Activated CD8-positive, alpha-beta memory T cell treated with anti-CD3 and anti-CD28 coated beads for 24 hours (primary cell): ENCODE data around the gene CDC42EP4.
"Not testable (repeated sequence)": the region's sequence is repeated elsewhere in the genome, so short reads cannot be mapped to it uniquely, and the experiment has no call there.

ENCODE experiments used
- DNase-seq: peaks from one replicate; pipeline ENCODE4 v3.0.0-alpha.2; 2020

CDC42EP4 gene

DNA sequence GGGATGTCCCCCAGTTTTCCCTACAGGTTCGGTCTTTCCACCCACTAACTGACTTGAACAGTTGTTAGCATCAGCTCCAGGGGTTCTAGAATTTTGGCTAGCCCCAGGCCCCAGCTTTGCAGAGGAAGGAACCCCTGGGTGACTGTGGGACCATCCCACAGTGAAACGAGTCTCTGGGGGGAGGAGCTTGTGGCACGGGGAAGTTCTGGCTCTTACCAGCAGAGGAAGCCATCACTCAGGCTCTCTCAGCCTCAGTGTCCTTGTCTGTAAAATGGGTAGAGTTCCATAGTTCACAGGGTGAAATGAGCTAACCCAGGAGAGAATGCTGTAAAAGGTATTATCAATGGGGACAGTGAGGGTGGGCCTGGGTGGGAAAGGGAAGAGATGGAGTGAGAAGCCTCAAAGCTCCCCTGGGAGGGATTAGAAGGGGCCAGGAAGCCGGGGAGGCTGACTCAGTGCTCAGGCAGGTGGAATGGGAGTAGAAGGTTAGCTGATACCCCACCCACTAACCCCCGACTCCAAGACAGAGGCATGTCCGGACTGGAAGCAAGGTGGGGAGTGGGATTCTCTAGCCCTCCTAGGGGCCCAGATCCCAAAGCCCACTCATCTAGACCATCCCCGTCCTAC, 30.9 kb upstream of the CDC42EP4 start:
- DNase-seq: no peak

DNA sequence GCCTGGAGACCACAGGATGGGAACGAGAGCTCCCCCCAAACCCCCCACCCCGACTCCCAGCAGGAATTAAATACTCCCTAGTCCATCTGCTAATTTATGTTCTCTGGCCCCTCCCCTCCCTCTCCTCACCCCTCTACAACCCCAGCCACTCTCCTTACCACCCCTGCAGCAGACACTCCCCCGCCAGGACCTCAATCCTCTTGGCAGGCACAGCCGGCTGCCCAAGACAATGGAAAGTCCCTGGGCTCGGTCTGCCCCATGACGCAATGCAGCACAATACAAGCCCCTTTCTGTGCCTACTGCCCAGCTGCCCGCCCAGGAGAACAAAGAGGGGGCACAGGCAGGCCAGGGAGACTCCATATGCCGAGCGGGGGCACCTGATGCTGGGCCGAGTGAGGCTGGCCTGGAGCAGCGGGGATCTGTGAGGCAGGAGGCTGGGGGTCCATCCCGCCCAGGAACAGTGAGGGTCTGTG, 30.3 kb upstream of the CDC42EP4 start:
- no peak for DNase-seq

DNA sequence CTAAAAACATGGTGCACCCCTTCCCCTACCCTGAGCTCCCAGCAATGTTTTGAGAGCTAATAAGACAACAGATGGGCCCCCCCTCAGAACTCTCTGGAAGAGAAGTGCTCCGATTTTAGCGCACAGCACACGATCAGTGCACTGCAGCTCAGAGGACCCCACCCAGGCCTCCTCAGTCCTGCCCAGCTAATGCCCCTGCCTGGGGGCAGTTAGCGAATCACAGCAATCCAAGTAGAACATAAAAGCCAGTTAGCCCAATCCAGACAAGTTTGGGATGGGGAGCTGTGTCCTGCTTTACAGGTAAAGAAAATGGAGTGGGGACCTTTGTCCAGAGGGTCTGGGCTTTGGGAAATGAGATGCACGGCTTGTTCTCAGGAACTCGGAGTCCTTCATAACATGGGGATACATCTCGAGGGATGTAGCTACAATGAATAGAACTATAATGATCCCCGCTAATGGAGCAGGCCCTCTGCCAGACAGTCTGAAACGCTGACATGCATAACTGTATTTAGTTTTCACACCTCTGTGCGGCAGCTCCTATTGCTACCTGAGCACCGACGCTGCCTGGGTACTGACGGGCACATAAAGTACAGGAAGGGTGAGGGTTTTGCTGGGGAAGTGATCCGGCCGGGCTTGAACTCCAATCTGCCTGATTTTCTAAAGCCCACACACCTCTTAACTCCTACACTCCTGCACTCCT, 29.7 kb upstream of the CDC42EP4 start:
- no peak for DNase-seq

DNA sequence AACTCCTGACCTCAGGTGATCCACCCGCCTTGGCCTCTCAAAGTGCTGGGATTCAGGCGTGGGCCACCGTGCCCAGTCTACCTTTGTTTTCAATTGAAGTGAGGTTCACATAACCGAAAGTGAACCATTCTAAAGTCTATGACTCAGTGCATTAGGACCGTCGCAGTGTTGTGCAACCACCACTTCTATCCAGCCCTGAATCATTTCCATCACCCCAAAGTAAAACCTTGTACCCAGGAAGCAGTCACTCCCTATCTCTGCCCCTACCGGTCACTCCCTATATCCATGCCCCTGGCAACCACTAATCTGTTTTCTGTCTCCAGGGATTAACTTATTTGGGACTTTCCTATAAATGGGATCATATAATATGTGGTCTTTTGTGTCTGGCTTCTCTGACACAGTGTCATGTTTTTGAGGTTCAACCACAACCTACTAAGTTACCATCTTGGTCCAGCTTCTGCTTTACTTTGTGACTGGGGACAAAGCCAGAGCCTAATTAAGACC, 28.3 kb upstream of the CDC42EP4 start:
- no peak for DNase-seq

DNA sequence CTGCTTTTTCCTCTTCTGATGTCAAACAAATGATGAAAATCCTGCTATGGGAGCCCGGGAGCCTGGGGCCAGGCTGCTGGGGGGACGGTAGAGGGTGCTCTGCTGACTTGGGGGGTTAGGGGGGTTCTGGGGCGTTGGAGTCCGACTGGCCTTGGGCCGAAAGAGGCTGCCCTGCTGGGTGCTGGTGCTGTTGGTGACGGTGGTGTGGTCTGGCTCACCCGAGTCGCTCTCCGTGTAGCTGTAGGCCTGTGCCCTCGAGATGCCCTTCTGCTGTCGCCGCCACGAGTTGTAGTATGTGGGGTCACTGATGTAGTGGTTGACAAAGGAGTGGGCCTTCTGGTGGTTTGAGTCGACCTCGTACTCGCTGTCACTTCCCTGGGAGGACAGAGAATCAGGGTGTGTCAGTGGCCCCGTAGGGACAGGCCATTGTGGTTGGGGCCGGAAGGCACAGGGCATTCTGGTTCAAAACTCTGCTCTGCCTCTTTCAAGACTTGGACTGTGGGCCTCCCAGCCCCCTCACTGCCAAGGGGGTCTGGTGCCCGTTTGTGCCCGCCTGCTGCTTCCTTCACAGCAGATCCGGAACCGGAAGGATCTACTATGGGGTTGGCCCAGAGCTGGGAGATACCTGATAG, 26.9 kb upstream of the CDC42EP4 start:
- DNase-seq: no peak

DNA sequence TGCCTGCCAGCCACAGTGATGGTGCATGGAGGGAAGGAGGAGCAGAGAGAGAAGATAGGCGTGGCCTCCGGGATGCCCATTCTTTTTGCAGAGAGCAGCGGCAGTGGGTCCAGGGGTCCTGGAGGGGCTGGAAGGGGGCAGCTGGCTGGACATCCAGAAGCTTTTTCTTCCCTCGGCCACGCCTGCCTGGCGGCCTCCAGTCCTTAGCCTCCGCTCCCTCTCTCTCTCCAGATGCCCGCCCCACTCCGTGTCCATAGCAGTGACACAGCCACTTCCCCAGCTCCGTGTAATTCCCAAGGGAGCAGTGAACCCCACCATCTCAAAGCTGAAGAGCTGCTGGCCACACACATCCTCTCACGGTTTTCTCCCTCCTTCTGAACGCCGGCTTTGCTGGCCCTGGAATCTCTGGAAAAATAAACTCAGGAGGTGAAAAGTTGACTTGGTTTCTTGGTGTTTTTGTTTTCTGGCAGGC, 26.3 kb upstream of the CDC42EP4 start:
- no peak for DNase-seq

DNA sequence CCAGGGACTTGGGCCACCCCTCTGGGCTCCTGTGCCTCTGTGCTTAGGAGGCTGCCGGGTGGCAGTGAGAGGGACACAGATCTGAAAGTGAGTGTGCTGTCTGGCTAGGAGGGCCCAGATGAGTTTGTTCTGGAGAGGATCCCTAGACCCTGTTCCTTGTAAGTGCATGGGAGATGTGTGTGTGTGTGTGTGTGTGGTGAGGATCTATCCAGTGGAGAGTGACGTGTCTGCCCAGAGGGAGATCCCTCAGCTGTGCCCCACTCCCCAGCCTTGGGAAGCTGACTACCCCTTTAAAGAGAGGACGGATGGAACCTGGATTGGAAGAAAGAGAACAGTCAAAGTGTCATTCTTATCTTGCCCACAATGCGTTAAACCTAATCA, 25.5 kb upstream of the CDC42EP4 start:
- no peak for DNase-seq

DNA sequence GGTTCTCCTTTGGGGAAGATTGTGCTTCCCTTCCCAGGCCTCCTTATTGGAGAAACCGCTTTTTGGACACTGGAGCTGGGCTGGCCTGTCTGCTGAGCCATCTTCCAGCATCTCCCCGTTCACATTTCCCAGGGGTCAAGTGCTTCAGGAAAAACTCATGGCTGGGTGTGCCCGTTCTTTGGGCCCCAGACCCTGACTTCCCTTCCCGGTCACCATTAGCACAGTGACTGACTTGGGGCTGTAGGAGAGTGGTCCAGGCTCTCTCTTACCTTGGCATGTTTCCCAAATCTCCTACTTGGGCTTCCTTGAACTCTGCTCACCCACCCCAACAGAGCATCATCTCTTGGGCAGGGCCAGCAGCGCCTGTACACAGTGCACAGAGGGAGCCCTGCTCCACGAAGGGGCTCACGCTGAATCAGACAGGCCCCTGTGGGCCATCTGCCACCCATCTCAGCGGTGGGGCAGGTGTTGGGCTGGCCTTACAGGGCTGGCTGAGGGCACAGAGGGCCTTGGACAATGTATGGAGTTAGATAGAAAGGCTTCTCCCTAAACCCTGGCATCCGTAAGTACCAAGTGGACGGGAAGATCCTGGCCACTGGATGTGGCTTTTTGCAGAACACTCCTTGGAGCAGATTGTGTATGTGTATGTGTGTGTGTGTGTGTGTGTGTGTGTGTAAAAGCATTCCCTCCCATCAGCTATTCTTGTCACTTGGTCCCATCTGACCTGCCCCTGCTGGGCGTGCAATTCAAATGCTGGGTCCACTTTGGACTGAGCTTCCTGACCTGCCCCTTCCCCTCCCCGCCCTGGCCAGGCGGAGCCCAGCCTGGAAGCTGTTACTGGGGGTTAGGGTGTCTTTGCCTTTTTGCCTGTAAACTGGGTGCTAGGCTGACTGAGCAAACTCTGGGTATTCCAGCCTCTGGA, 24.9 kb upstream of the CDC42EP4 start:
- DNase-seq: no peak

DNA sequence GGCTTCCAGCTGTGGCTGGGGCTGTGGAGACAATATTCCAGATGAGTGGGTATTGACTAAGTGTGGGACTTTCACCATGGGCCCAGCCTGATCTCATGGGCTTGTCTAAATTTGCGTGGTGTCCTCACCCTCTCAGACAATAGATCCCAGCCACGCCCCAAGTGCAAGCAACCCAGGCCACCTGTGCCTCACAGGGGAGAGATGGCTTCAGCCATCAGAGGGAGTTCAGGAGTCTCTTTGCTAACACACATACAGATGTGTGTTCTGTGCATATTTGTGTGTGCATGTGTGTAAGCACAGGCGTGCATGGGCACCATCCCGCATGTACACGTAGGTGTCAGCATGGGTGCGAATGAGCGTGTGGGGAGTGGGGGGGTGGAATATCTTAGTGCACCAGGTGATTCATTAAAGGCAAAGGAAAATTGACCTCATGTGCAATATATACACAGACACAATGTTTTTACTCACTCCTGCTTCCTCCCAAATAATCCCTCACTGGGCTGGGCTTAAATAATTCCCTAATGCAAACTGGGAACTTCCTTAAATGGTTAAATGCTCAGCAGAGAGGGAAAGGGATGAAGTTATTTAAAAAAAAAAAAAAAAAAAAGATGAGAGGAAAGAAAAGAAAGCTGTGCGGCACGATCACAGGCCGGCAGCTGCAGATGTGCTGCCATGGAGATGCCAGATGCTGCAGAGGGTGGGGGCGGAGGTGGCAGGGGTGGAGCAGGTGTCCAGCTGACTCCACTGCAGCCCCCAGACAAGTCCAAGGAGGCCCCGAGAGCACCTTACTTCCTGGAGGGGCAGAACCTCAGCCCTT, 24.0 kb upstream of the CDC42EP4 start:
- no peak for DNase-seq

DNA sequence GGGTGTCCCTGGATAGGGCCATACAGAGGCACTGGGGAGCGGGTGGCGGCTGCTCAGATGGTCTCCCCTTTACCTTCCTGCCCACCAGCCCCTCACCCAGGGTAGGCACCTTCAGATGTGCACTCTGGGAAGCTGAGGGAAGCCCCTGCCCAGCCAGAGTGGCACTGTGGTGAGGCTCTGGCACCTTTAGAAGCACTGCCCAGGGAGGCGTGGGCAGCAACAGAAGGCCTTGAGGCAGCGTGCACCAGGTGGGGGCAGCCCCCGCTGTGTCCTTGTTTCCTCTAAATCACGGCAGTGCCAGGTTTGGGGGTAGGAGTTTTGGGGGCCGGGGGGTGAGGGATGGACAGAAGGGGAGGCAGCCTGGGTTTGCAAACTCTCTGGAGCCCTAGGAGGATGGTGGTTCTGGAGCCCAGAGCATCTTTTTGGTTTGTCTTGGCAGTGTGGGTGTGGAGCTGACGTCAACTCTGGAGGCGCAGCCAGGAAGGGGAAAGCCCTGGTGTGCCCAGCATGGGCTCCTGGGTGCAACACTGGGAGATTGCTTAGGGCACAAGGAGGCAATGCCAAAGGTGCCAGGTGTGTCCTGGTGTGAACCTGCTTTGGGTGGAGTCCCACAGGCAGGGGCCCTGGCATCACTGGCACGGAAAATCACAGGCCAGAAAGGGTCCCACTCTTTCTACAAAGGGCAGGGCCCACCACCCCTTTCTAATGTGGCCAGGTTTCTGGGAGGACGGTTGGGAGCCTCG, 23.1 kb upstream of the CDC42EP4 start:
- DNase-seq: no peak

DNA sequence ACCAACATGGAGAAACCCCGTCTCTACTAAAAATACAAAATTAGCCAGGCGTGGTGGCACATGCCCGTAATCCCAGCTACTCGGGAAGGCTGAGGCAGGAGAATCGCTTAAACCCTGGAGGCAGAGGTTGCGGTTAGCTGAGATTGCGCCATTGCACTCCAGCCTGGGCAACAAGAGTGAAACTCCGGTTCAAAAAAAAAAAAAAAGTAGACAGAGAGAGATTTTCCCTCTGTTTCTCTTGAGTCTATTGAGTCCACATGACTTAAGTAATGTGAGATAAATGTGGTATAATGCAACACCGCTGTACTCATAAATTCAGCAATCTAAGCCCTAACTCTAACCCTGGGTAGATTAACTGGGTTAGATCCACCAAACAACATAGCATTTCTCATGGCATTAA, 21.6 kb upstream of the CDC42EP4 start:
- DNase-seq: not testable (repeated sequence)

DNA sequence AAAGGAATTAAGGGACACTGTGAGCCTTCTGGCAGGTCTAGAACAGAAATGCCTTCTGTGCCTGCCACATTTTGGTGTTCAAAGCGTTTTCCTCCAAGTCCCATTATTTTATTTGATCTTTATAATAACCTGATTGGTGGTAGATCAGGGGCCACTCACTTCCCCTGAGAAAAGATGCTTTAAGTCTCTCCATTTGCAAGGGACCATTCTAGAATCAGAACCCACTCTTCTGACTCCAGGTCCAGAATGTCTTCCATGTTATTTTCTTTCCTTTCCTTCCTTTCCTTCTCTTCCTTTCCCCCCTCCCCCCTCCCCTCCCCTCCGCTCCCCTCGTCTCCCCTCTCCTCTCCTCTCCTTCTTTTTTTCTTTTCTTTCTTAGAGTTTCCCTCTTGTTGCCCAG, 19.3 kb upstream of the CDC42EP4 start:
- DNase-seq: no peak

DNA sequence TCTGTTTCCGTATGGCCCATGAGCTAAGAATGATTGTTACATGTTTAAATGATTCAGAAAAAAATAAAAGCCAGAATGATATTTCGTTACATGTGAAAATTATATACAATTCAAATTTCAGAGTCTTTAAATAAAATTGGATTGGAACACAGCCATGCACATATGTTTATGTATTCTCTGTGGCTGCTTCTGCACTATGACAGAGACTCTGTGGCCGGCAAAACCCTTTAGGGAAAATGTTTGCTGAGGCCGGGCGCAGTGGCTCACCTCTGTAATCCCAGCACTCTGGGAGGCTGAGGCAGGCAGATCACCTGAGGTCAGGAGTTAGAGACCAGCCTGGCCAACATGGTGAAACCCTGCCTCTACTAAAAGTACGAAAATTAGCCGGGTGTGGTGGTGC, 15.9 kb upstream of the CDC42EP4 start:
- DNase-seq: no peak

DNA sequence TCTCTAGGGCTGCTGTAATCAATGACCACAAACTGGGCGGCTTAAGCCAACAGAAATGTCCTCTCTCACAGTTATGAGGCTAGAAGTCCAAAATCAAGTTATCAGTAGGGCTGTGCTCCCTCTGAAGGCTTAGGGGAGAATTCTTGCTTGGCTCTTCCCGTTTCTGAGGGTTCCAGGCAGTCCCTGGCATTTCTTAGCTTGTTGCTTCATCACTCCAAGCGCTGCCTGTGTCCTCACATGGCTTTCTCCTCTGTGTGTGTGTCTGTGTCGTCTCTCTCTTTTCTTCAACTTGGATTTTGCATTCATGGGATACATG, 13.7 kb upstream of the CDC42EP4 start:
- DNase-seq: no peak

DNA sequence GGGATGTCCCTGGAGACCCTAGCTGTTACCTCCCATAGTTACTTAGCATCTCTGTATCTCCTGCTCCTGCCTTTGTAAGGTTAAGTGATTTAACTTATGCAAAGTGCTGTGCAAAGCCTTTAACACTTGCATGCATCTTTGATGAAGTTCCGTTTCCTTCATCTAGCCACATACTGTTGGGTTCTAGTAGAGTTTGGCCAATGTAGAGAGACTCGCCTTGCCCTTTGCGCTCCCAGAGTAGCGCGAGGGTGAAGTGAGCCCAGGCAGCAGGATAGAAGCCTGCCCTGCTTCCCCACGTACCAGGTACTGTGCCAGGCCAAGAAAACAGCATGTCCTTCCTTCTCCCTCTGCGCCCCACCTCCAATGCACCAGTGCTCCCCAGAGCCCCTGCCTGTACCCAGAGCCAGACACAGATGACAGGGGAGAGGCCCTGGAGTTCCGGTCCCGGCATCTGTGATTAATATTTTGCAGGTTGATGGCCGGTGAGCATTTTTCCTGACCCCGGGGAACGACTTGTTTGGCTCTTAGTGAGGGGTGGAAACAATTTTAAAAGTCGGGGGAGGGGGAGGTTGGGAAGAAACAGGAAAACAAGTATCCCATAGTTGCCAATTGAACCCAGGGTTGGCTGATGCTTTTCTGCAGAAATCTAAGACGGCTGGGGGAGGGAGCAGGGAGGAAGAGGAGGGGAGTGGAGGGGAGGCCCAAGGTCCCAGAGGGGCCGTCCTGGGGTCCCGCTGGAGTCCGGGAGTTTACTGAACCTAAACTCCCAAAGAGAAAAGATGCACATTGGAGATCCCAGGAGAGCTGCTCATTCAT, 13.1 kb upstream of the CDC42EP4 start:
- DNase-seq: no peak

DNA sequence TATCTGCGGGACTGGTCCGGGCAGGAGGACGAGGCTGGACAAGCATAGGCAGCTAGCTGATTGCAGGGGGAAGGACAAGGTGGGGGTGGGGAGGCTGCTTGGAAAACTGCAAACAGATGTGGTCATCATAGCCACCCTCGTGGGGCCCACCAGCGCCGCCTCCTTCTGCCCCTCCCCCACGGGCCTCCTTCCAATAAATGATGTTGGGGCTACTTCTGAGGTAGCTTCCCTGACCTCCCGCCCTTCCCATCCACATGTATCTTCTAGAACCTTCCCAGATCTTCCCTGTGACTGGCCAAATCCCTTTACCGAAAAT, 12.3 kb upstream of the CDC42EP4 start:
- DNase-seq: no peak

DNA sequence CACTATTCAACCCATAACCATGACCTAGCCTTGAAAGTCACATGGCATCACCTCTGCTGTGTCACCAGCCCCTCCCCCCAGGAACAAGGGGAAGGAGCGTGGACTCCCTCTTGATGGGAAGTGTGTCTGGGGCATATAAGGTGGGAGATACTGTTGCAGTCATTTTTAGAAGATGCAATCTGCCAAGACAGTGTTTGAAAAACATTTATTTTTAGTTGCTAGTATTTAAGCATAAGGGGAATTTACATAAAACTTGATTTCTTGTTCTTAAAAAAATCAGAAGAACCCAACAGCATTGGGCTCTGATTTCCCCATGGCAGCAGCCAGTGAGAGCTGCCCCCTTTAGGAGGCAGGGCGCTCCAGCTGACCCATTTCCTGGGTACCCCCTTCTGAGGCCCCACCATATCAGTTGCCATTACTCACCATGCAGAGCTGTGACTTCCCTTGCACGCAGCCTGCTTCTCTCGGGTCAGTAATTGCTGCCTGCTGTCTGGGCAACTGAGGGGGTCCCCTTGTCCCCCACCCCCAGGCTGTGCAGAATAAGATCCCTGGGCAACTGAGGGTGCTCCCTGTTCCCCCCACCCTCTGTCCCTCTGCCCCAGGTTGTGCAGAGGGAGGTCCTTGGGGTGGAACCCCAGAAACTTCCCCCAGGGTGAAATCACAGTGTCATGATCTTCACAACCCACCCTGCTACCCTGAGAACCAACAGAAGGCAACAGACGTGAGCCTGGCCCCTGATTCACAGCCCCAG, 11.8 kb upstream of the CDC42EP4 start:
- no peak for DNase-seq

DNA sequence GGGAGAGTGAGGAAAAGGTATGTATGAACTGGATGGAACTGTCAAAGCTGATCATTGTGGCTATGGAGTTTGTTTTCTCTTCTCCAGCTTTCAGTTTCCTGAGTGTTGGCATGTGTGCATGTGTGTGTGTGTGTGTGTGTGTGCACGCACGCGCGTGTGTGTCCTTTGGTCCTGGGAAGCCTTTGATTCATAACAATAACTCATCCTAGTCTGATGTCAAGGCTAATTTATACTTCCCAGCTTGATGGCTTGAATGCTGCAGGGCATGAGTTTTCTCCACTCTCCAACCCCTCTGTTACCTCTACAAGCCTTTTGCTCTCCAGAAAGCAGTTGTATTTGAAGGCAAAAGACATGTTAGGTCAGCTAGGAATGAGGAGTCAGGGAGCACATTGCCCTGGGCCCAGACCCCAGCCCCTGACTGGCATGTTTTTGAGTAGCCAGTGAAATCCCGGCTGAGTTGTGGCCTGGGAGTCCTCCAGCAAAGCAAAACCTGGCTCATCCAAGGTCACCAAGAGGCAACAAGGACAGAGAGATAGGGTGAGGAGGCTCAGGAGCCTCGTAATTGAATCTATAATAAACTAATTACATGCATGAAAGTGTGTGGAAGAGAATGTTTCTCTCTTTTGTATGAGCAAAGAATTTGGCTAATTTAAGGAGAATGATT, 8.9 kb upstream of the CDC42EP4 start:
- DNase-seq: no peak

DNA sequence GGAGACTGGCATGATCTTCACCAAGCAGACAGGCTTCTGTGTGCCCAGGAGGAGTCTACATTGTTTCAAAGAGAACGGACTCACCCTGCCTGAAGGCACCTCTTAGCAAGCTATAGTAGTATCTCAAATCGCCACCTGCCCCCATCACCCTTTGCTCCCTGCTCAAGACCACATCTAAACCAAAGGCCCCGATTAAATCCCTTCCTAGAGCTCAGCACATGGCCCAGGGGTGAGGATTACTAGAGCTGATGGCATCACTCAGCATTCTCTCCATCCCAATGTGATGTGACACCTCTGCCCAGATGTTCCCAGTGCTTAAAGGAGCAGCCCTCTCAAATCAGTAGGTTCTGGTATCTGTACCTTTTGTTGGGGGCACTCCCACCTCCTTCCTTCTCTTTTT, 8.0 kb upstream of the CDC42EP4 start:
- DNase-seq: no peak
